GM19238 (cell line): ENCODE results near the gene SLC25A44.
"Not testable (repeated sequence)": the region's sequence is repeated elsewhere in the genome, so short reads cannot be mapped to it uniquely, and the experiment has no call there.

Experiments used
- DNase-seq: peaks from one replicate; pipeline ENCODE4 v3.0.0; 2011; ENCODE audit warnings: low spot score; ENCODE audit not compliant: insufficient read length

The SLC25A44 gene

DNA sequence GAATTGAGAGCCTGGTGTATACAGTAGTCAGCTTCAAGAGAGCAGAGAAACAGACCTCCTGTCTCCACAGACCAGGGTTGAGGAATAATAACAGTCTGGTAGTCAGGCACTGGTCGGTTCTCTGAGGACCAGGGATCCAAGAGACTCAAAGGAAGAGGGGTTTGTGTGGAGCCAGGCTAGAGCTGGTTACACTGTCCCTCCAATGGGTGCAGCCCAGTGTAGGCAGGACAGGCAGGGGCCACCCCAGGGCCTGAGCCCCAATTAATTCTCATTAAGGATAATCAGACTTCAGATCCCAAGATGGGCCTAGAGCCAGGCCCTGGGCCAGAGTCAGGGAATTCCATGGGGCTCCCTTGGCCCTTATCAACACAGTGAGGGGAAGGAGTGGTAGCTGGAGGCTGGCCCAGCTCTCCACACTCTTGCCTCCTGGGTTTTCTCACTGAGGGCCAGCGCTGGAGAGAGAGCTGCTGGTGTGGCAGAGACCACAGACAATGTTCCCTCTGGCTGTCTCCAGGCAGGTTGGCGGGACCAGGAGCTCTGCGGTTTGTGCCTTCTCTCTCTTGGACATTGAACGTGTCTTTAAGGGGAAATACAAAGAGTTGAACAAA is 31.4 kb upstream of the SLC25A44 start:
- no peak for DNase-seq

GRCh38 chr1:156163712-156164111 is 30.2 kb upstream of the SLC25A44 start:
- no peak for DNase-seq

DNA sequence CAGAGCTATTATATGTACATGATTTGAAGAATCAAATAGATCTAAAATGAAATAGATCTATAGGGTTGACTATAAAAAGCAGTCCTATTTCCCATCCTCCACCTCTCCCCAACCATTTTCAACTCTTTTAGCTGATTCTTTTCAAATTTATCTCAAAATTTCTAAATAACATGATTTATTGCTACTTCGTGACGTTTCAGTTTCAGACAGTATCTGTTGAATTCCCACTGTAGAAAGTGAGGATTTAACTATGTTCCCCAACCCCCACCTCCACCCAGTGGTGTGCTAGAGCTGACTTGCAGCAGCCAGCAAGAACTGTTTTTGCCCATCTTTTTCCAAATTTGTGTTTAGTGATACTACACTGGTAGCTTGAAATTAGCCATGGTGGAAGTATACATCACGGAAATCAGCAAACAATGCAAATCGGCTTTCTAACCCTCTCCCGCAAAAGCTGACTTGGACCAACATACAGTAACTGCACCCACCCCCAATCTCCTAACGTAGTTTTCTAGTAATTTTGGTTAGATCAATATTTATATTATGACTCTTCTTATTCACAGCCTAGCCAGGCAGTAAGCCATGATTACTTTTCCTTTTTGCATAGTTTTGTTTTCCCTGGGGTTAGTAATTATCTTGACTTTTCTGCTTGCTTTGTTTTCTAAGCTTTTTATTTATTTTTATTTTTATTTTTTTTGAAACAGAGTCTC is 29.6 kb upstream of the SLC25A44 start:
- DNase-seq: no peak

DNA sequence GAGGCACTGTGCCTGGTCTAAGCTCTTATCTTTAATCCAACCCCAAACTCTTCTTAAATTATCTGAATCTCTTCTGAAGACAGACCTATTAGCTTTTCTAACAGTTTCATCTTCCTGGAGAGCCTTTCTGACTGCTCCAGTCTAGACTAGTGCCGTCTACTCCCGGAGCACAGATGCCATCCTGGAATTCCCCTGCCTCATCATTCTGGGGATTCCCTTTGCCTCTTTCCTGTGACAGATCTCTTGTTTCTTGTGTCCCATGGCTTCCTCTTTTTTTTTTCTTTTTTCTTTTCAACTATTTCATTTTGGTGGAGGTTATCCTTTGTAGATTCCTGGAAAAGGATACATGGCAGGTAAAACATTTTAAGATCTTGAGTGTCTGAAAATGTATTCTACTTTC is 28.8 kb upstream of the SLC25A44 start:
- no peak for DNase-seq

- no peak for DNase-seq
Observed at GRCh38 chr1:156167536-156167935, 26.4 kb upstream of the SLC25A44 start.

DNA sequence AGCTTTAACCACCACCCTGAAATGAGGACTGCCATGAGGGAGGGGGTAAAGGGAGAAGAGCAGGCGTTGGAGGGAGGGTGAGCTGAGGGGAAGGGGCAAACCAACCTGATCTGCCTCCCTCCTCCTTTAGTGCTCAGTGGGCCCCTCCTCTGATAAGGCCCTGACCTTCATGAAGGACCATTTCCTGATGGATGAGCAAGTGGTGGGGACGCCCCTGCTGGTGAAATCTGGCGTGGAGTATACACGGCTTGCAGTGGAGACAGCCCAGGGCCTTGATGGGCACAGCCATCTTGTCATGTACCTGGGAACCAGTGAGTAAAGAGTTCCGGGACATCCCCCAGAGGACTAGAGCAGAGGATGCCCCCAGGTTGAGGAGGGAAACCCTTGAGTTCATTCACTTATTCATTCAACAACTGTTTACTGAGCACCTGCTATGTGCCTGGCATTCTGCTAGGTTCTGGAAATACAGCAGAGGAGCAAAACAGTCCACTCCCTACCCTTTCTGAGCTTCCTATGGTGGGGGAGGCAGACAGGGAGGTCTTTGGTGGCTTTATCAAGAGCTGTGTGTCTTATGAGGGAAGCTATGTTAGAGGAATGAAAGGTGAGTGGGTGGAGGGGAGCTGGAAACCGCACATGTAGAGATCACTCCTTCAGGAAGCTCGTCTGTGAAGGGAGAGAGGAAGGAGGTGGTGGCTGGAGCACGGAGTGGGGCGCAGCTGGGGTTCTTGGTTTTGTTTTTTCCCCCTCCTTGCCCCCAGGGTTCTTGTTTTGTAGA is 21.0 kb upstream of the SLC25A44 start:
- no peak for DNase-seq

- DNase-seq: no peak
Observed at GRCh38 chr1:156176610-156177210, 17.2 kb upstream of the SLC25A44 start.

GRCh38 chr1:156177919-156178654 is 15.8 kb upstream of the SLC25A44 start:
- no peak for DNase-seq

DNA sequence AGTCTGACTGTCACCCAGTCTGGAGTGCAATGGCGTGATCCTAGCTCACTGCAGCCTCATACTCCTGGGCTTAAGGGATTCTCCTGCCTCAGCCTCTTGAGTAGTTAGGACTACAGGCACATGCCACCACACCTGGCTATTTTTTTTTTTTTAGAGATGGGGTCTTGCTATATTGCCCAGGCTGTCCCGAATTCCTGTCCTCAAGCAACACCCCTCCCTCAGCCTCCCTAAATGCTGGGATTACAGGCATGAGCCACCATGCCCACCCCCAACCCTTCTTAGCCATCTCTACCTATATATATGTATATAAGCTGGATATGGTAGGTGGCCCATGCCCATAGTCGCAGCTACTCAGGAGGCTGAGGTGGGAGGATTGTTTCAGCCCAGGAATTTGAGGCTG is 13.4 kb upstream of the SLC25A44 start:
- no peak for DNase-seq

DNA sequence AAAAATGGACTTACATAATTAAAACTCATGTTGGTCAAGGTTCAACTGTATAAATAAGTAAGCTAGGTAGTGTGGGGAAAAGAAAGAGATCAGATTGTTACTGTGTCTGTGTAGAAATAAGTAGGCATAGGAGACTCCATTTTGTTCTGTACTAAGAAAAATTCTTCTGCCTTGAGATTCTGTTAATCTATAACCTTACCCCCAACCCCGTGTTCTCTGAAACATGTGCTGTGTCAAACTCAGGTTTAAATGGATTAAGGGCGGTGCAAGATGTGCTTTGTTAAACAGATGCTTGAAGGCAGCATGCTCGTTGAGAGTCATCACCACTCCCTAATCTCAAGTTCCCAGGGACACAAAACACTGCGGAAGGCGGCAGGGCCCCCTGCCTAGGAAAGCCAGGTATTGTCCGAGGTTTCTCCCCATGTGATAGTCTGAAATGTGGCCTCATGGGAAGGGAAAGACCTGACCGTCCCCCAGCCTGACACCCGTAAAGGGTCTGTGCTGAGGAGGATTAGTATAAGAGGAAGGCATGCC is 12.4 kb upstream of the SLC25A44 start:
- DNase-seq: not testable (repeated sequence)

GRCh38 chr1:156182010-156182779 is 11.7 kb upstream of the SLC25A44 start:
- DNase-seq: not testable (repeated sequence)

DNA sequence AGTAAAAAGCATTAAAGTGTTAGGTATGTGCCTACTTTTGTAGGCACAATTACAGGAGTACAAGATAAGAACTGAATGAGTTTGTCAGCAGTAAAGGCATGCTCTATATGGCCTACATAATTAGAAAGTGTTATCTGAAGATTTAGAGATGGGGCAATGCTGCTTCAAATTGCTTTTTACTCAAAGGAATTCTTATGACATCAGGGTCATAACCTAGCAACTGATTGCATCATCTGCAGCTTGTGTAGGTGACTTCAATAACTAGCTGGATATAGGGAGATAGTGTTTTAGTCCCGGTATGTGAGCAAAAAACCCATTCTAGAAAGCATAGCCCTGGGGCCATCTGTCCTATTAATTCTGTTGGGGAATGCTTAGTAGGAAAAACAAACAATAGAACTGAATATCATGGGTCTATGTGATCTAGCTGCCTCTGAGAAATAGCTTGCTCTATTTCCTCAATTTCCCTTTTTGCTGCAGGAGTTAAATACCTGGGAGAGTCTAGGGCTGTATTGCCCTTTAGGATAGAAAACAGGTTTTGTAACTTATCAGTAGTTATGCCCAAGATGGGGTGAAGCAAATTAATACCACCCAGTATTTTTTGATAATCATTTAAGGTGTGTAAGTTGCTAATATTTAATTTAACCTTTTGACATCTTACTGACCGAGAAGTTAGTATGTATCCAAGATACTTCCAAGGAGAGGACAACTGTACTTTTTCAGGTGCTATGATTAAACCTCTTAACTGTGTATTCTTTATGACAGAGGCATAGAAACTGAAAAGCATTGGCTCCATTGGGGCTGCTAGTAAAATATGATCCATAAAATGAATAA is 7.3 kb upstream of the SLC25A44 start:
- not testable (repeated sequence) for DNase-seq

DNA sequence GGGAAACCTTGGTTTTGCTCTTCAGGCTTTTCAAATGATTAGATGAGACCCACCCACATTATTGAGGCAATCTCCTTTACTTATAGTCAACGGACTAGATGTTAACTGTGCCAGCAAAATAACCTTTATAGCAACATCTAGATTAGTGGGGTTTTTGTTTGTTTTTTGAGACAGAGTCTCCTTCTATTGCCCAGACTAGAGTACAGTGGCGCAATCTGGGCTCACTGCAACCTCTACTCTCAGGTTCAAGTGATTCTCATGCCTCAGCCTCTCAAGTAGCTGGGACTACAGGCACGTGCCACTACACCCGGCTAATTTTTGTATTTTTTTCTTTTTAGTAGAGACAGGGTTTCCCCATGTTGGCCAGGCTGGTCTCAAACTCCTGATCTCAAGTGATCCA is 3.6 kb upstream of the SLC25A44 start:
- DNase-seq: not testable (repeated sequence)

DNA sequence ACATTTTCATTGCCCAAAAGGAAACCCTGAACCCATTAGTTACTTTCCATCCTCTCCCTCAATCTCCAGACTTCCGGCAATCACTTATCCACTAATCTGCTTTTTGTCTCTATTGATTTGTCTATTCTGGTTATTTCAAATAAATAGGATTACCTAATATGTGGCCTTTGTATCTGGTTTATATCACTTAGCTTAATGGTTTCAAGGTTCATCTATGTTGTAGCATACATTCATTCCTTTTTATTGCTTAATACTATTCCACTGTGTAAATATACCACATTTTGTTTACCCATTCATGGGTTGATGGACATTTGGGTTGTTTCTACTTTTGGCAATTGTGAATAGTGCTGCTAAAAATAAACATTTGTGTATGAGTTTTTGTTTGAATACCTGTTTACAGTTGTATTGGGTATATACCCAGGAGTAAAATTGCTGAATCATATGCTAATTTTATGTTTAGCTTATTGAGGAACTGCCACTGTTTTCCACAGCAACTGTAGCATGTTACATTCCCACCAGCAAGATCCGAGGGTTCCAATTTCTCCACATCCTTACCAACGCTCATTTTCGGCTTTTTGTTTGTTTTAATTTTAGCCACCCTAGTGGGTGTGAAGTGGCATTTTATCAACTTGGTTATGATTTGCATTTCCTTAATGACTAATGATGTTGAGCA is 2.5 kb upstream of the SLC25A44 start:
- no peak for DNase-seq

DNA sequence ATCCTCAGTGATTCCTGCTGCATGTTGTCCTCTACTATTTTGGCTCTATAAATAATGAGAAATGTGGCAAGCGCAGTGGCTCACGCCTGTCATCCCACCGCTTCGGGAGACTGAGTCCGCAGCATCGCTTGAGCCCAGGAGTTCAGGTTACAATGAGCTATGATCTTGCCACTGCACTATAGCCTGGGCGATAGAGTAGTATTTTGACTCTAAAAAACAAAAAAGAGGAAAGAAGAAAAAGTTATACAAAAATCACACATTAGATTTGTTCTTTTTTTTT is 756 bp upstream of the SLC25A44 start:
- no peak for DNase-seq

- no peak for DNase-seq
Observed at GRCh38 chr1:156194300-156194652, 372 bp downstream of the SLC25A44 start.

- DNase-seq: no peak
Observed at GRCh38 chr1:156195853-156196252, 1.9 kb downstream of the SLC25A44 start.

GRCh38 chr1:156196445-156196844 is 2.5 kb downstream of the SLC25A44 start:
- DNase-seq: no peak

DNA sequence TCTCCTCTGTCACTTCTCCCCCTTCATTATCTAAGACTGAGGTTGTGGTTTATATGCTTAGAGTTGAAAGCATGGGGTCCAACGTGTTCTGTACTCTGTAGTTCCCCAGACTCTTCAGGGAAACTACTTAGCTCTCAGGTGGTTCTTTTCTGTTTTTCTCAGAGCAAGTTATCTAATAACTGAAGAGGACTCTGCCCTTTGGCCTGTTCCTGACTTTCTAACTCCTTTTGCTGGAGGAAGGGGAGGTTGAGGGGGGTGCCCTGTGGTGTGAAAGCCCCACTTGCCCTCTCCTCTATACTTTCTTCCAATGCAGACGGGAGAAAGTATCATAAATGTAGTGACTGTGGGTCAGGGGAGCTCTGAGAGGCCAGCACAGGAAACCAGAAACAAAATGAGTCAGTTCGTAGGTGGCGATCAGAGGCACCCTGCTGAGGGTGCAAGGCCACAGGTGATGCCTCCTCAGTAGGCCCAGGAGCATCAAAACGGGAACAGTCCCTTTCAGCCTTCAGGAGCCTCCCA is 5.0 kb downstream of the SLC25A44 start:
- DNase-seq: no peak
